HEK293 (cell line): ENCODE data around the gene IPO9.

Source experiments
- HOXA7 ChIP-seq: sonication (generic); formaldehyde crosslinking; IDR thresholded peaks from 2 replicates; pipeline ENCODE4 v1.8.1; 2022; ENCODE audit warnings: missing genetic modification reagents, borderline replicate concordance
- RBAK ChIP-seq: fragments of 450-650 bp; formaldehyde crosslinking; IDR thresholded peaks from 2 replicates; pipeline ENCODE4 v1.5.1; 2016; ENCODE audit warnings: missing biosample characterization, missing genetic modification characterization
- SETDB1 ChIP-seq: IDR thresholded peaks from one replicate; pipeline ENCODE4 v1.6.1; 2017; ENCODE audit warnings: mild to moderate bottlenecking, low read length, moderate library complexity, mixed read lengths; ENCODE audit not compliant: insufficient read length
- TCF7L2 ChIP-seq: IDR thresholded peaks from 2 replicates; pipeline ENCODE4 v1.6.1; 2011; ENCODE audit warnings: low read depth, mild to moderate bottlenecking, inconsistent platforms, low read length, moderate library complexity, borderline replicate concordance
- YY1 ChIP-seq: fragments of 450-650 bp; formaldehyde crosslinking; IDR thresholded peaks from 2 replicates; pipeline ENCODE4 v1.5.1; 2018; ENCODE audit warnings: missing biosample characterization, missing genetic modification characterization
- ZBTB17 ChIP-seq: fragments of 450-650 bp; formaldehyde crosslinking; IDR thresholded peaks from 2 replicates; pipeline ENCODE4 v1.5.1; 2016; ENCODE audit warnings: missing biosample characterization, missing genetic modification characterization
- ZNF280C ChIP-seq: fragments of 450-650 bp; formaldehyde crosslinking; IDR thresholded peaks from 2 replicates; pipeline ENCODE4 v1.5.1; 2016; ENCODE audit warnings: missing biosample characterization, missing genetic modification characterization
- ZNF398 ChIP-seq: fragments of 450-650 bp; formaldehyde crosslinking; IDR thresholded peaks from 2 replicates; pipeline ENCODE4 v1.5.1; 2017; ENCODE audit warnings: missing biosample characterization, missing genetic modification characterization
- ZNF433 ChIP-seq: fragments of 450-650 bp; formaldehyde crosslinking; IDR thresholded peaks from 2 replicates; pipeline ENCODE4 v1.5.1; 2016; ENCODE audit warnings: missing biosample characterization, missing genetic modification characterization, low read depth
- ZNF561 ChIP-seq: fragments of 450-650 bp; IDR thresholded peaks from 2 replicates; pipeline ENCODE4 v1.5.1; 2018; ENCODE audit warnings: missing biosample characterization, missing genetic modification characterization, borderline replicate concordance
- ZNF792 ChIP-seq: fragments of 450-650 bp; formaldehyde crosslinking; IDR thresholded peaks from 2 replicates; pipeline ENCODE4 v1.5.1; 2016; ENCODE audit warnings: missing biosample characterization, missing genetic modification characterization
- ZNF830 ChIP-seq: fragments of 450-650 bp; IDR thresholded peaks from 2 replicates; pipeline ENCODE4 v1.5.0; 2018; ENCODE audit warnings: missing biosample characterization, missing genetic modification characterization, low read depth, mild to moderate bottlenecking, moderate library complexity
- ZSCAN18 ChIP-seq: fragments of 450-650 bp; formaldehyde crosslinking; IDR thresholded peaks from 2 replicates; pipeline ENCODE4 v1.5.1; 2016; ENCODE audit warnings: missing biosample characterization, missing genetic modification characterization
- TF ChIP-seq, protein P1 (sequence below): fragments of 450-650 bp; formaldehyde crosslinking; IDR thresholded peaks from 2 replicates; pipeline ENCODE4 v1.5.1; 2016; ENCODE audit warnings: missing biosample characterization, missing genetic modification characterization

- TF ChIP-seq ZNF830 (tag by site-specific recombination) (no peak), ZSCAN18 (tag by site-specific recombination) (no peak), YY1 (tag by site-specific recombination) (no peak), SETDB1 (no peak), ZBTB17 (tag by site-specific recombination) (no peak), HOXA7 (CRISPR knock-in tag) (no peak), ZNF433 (tag by site-specific recombination) (no peak), TCF7L2 (no peak), ZNF561 (no peak), ZNF280C (no peak), ZNF792 (tag by site-specific recombination) (no peak), ZNF398 (tag by site-specific recombination) (no peak), RBAK (no peak)
- TF ChIP-seq, protein P1, sequence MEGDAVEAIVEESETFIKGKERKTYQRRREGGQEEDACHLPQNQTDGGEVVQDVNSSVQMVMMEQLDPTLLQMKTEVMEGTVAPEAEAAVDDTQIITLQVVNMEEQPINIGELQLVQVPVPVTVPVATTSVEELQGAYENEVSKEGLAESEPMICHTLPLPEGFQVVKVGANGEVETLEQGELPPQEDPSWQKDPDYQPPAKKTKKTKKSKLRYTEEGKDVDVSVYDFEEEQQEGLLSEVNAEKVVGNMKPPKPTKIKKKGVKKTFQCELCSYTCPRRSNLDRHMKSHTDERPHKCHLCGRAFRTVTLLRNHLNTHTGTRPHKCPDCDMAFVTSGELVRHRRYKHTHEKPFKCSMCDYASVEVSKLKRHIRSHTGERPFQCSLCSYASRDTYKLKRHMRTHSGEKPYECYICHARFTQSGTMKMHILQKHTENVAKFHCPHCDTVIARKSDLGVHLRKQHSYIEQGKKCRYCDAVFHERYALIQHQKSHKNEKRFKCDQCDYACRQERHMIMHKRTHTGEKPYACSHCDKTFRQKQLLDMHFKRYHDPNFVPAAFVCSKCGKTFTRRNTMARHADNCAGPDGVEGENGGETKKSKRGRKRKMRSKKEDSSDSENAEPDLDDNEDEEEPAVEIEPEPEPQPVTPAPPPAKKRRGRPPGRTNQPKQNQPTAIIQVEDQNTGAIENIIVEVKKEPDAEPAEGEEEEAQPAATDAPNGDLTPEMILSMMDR (tag by site-specific recombination): no peak
Observed at GRCh38 chr1:201921952-201922558, 93.1 kb downstream of the IPO9 start.
